ENCODE results near the gene ATP8A1.

GRCh38 chr4:42399393-42399792, 257.5 kb downstream of the ATP8A1 start:
- no peak for TF ChIP-seq CTCF (IDR thresholded peaks at IDR 0.05; ENCODE audit: low read depth, low read length, missing input control)
- TF ChIP-seq TAF1 (conservative IDR thresholded peaks at IDR 0.05), result no peak
- no peak for TF ChIP-seq FOXA1 (IDR thresholded peaks at IDR 0.05)
- TF ChIP-seq EGR1 (IDR thresholded peaks at IDR 0.05; ENCODE audit: low read depth in 2 of 2), result no peak
- TF ChIP-seq YY1 (IDR thresholded peaks at IDR 0.05), result no peak
- TF ChIP-seq REST (IDR thresholded peaks at IDR 0.05), result no peak
- TF ChIP-seq MAX (IDR thresholded peaks at IDR 0.05), result no peak
- no peak for TF ChIP-seq RAD21 (IDR thresholded peaks at IDR 0.05)
- TF ChIP-seq GABPA (IDR thresholded peaks at IDR 0.05 in 1 of 2, conservative IDR thresholded peaks at IDR 0.05 in 1 of 2), result no peak
- no peak for TF ChIP-seq ATF3 (IDR thresholded peaks at IDR 0.05)
